Measurements from ENCODE around the gene CARD11.

CARD11 gene

DNA sequence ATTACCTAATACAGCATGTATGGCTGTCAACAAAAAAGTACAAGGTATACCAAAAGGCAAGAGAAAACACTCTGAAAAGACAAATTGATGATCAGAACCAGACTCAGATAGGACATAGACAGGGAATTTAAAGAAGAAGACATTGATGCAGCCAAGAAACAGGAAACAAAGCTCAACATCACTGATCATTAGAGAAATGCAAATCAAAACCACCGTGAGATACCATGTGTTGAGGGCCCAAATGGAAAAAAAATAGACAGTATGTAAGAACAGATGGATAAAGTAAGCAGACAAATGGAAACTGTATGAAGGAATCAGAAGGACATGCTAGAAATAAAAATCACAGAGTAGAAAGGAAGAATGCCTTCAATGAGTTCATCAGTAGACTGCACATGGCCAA, 23.3 kb downstream of the CARD11 start:
- no peak for DNase-seq (ENCODE audit: low read depth)

DNA sequence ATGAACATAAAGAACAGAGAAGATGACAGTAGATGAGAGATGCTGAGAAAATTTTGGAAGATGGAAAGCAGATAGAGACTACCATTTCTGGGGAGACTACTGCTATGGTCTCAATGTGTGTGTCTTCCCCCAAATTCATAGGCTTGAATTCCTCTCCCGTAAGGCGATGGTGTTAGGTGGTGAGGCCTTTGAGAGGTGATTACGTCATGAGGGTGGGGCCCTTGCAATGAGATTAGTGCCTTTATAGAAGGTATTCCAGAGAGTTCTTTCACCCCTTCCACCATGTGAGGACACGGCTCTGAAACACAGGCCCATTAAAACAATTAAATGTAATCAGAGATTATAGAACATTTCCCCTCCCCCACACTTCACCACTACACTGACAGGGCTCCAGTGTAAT, 23.9 kb downstream of the CARD11 start:
- no peak for DNase-seq (ENCODE audit: low read depth)

DNA sequence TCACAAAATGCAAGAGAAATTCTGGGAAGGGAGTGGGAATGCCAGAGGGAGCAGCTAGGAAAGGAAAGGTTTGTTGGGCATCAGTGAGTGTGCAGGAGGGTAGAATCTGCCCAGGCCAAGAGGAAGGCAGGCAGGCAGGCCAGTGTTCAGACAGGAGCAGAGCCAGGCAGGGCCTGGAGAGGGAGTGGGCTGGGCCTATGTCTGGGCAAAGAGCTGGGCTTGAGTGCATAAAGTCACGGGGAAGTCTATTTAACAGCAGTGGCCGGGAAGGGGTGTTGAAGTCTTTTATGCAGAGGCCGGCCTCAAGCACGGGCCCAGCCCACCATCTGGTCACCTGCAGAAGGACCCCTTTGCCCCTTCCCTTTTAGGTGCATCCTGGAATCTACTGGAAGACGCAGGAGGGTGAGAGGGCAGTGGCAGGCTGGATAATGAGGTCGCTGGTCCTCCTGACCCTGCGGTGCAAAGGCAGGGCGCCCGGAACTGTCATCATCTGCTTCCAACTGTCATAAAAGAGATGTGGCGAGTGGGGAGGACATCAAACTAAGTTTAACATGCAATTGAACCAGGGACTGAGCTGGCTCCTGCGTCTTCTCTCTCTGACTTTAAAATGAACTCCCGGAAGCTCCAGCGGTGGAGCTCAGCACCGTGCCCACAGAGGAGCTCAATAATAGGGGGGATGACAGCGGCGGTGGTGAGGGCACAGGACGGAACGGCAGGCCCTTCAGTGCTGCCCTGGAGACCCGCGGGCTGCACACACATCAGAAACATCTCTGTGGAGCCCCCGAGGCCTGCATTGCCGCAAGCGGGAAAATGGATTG, 29.5 kb downstream of the CARD11 start:
- no peak for DNase-seq (ENCODE audit: low read depth)

DNA sequence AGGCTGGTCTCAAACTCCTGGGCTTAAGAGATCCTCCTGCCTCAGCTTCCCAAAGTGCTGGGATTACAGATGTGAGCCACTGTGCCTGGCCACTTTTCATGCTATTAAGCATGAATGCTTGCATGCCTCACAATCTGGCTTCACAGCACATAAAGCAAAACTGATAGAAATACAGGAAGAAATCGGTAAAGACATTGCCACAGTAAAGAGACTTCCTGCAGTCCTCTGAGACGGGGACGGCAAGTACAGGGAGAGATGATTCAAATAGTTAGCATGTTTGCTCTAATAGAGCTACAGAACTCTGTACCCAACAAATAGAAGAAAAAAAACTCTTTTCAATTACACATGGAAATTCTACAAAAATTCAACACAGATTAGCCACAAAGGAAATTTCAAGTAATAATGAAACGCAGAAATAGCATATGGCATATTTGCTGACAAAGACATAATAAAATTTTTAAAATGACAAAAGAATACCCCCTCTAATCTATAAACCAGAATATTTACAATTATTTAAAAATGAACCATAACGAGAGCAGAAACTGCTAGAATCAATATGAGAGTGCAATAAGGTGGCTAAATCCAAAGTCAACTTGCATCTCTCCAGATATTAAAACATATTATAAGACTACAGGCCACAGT, 32.3 kb downstream of the CARD11 start:
- DNase-seq (ENCODE audit: low read depth): no peak

DNA sequence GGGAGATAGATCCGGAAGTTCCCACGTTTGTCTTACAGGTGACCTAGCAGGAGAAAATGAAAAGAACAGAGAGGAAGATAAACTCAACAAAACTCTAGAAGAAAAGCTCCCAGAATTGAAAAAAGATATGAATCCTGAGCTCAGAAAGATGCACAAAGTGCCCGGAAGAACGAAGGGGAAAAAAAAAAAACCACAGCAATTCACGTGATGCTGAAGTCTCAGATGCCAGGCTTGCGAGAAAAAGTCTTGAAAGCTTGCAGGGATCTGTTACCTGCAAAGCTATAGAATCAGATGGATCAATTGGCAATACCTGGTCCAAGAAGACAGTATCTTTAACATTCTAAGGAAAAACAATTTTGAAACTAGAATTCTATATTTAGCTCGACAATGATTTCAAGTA, 33.5 kb downstream of the CARD11 start:
- DNase-seq (ENCODE audit: low read depth): no peak

DNA sequence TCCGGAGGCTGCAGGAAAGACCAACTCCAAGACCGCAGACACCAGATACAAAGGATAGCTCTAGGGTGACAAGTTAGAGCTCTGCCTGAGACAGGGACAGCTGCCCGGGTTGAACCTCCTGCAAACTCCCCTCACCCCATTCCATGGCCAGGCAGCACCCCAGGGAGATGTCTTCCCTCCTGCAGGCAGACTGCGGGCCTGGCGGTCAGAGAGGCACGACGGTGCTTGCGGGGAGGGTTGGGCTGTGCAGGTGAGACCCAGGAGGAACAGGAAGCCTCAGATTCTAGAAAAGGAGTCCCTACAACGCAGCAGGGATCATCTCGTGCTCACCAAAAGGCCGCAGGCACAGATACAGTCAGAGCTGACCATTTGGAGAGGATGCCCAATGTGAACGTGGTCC, 34.6 kb downstream of the CARD11 start:
- no peak for DNase-seq (ENCODE audit: low read depth)

DNA sequence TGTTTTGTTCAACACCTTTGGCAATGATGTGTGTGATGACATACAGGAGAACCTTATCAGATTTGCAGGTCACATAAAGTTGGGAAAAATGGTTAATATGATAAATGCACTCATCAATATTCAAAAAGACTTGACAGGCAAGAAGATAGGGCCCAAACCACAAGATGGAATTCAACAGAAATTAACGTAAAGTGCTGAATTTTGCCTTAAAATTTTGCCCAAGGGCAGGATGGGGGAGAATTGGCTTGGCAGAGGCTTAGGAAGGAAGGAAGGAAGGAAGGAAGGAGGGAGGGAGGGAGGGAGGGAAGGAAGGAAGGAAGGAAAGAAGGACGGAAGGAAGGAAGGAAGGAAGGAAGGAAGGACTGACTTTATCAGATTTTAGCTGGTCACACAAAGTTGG, 35.3 kb downstream of the CARD11 start:
- no peak for DNase-seq (ENCODE audit: low read depth)

DNA sequence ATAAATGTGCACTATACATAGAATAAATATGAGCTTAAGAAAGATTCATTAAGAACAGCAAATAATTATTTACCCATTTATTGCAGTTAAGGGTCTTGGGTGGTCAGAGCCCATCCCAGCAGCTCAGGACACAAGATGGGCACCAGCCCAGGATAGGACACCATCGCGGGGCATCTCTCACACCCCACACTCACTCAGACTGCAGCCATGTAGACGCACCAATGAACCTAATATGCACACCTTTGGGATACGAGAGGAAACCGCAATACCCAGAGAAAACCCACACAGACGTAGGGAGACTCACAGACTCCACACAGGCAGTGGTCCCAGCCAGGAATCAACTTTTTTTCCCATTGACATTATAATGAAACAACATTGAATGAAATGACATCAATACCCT, 36.0 kb downstream of the CARD11 start:
- DNase-seq (ENCODE audit: low read depth): no peak

DNA sequence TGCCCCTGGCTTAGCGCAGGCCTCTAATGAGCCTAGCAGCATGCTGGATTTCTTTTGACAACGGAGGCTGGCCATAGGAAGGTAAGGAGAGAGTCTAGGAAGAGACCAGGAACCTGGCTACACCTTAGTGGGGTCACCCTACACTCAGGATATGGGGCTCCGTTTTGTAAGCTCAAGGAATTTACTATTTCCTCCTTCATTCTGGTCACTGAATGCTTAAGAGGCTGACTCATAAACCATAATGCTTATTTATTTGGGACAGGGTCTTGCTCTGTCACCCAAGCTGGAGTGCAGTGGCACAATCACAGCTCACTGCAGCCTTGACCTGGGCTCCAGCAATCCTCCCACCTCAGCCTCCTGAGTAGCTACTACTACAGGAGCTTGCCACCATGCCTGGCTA, 38.4 kb downstream of the CARD11 start:
- DNase-seq (ENCODE audit: low read depth): peak; percentile 30

DNA sequence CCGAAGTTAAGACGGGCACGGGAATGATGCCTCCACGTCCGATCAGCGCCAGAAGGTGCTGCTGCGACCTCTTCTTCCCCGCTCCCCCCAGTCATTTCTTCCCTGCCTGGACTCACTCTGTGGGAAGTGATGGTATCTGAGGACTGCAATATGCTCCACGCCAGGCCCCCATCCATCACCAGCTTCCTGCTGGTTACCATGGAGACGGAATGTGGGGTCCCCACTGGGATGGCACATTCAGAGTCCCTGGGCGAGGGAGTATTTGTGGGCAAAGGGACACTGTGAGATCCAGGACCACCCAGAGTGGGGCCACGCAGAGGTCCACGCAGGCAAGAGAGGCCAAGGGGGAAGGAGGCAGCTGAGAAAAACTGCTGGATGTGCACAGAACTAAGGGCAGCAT, 39.7 kb downstream of the CARD11 start:
- no peak for DNase-seq (ENCODE audit: low read depth)

DNA sequence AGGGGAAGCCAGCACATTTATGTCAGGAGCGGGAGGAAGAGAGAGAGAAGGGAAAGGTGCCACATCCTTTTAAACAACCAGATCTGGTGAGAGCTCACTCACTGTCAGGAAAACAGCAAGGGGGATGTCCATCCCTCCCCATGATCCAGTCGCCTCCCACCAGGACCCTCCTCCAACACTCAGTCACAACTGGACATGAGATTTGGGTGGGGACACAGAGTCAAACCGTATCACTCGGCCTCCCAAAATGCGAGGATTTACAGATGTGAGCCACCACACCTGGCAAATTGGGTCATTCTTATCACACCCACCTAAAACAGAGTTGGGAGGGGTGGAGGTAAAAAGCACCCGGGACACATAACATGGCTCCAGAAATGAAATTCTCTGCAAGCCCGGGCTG, 41.0 kb downstream of the CARD11 start:
- no peak for DNase-seq (ENCODE audit: low read depth)

DNA sequence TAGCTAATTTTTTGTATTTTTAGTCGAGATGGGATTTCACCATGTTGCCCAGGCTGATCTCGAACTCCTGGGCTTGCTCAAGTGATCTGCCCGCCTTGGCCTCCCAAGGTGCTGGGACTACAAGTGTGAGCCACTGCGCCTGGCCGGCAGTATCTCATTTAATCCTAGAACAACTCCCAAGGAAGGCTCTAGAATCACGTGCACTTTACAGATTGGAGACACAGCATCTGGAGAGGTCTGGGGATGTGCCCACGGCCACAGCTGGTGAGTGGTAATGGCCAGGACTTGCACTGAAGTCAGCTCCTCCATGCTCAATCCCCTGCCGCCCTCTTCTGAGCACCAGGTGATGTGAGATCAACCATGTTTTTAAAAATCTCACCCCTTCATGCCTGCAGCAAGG, 43.1 kb downstream of the CARD11 start:
- no peak for DNase-seq (ENCODE audit: low read depth)

DNA sequence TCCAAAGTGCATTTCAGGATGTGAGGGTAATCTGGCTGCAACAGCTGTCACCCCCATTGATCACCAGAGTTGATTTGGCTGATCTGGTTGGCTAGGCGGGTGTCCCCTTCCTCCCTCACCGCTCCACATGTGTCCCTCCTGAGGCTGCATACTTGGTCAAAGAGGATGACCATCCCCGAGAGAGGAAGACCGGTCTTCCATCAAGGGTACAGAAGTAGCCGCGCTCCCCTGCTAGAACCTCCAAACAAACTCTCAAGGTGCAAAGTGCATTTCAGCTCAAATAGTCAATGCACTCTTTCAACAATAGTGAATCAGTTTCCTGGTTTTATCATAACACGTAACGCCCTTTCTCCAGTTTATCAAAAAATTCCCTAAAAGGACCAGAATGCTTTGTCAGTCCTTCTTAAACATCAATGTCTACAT, 44.6 kb downstream of the CARD11 start:
- DNase-seq (ENCODE audit: low read depth): no peak

DNA sequence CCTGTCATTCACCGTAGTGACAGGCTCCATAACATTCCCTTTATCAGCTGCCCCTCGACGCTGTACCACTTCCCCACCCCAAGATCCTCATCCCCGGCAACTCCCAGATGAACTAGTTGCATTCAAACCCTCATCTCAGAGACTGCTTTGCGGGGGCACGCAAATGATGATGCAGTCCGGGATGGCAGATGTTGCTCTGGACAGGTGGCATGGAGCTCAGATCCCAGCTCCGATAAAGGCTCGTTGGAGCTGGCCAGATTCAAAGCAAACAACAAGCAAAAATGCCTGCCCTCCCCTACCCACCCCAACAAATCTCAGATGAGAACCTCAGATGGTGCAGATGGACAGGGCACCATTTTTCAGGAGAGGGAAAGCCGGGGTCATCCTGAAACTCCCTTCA, 46.7 kb downstream of the CARD11 start:
- DNase-seq (ENCODE audit: low read depth): no peak

DNA sequence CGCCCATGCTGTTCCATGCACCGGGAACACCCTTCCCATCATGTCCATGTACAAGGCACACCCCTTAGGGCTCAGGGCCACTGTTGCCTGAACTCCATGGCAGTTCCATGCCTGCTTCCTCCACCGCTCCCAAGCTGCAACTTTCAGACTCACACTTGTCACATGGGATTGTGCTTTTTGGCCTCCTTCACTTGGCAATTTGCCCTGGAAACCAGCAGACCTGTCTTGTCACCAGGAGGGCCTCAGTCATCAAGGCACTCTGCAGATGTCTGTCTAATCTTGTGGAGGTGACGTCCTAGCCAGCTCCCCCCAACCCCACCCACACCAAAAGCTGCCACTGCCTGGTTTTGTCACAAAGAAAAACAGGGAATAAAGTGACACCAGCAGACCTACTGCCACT, 47.5 kb downstream of the CARD11 start:
- DNase-seq (ENCODE audit: low read depth): no peak

DNA sequence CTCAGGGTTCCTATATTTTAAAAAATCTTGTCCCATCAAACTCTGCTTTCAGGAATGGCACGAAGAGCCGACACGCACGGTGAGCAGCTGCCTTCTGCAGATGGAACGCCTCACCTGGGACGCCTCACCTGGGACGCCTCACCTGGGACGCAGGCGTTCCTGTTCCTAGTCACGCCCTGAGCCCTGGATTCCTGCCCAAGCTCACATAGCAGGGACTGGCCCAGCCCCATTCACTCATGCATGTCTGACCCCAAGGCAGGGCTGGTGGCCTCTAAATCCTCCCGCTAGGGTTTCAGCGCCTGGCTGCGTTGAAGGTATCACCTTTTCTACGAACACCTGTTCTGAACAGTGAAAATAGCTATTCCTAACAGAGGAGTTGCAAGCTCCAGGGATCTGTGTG, 49.8 kb downstream of the CARD11 start:
- no peak for DNase-seq (ENCODE audit: low read depth)

DNA sequence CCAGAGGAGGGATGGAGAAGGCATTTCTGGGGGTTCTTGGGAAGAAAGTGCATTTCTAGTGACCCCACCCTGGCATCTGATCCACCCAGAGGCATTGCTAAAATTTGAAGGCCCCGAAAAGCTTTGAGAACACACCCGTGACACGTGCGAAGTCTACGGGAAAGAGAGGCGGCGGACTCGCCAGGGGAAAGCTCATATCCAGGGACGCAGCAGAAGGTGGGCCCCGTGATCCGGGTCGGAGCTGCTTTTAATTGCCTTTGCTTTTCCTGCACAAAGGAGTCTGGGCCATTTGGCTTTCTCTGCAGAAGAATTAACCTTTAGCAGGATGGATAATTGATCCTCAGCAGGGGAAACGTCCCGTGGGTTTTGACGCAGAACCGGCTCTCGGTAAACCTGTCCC, 50.3 kb downstream of the CARD11 start:
- no peak for DNase-seq (ENCODE audit: low read depth)

DNA sequence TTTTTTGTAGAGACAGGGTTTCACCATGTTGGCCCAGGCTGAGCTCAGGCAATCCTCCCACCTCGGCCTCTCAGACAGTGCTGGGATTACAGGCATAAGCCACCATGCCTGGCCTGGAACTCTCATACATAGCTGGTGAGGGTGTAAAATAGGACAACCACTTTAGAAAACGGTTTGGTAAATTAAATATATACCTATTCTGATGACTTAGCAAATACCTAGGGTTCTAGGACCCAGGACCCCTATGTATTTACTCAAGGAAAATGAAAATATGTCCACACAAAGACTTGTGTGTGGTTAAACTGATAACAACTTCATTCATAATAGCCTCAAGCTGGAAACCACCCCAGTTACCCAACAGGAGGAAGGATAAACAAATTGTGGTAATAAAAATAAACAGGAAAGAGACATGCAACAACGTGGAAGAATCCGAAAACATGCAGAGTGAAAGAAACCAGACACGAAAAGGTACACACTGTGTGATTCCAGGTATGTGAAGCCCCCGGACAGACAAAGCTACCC, 52.7 kb downstream of the CARD11 start:
- DNase-seq (ENCODE audit: low read depth): no peak

DNA sequence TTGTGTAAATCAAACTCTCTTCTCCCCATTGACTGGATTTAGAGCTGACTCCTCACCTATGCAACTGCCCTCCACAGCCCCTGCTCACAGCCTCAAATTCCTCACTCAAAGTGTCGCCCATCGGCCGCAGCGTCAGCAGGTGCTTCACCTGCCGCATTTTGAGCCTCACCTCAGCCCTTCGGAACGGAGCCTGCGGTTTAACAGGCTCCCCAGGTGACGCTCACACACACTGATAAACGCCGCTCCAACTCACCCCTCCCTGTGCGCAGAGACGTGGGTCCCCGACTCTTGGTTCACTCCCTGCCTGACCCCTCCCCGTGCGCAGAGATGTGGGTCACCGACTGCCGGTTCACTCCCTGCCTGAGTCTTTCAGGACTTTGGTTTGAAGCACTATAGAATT, 57.1 kb downstream of the CARD11 start:
- no peak for DNase-seq (ENCODE audit: low read depth)

DNA sequence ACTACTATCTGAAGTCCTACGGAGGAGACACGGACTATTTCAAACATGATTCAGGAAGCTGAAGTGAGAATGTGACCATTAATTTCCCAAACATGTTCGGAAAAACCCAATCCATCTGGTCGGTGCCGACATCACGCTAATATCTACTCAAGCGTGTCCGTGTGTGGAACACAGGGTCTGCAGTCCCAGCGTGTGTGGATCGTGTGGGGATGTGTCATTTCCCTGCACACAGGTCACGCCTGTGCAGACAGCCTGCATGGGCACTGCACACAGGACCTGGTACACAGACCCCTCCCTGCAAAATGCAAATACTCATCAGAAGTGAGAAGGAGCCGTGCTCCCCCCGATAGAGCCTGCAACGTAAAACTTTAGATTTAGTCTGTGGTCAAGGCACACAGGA, 57.8 kb downstream of the CARD11 start:
- no peak for DNase-seq (ENCODE audit: low read depth)

DNA sequence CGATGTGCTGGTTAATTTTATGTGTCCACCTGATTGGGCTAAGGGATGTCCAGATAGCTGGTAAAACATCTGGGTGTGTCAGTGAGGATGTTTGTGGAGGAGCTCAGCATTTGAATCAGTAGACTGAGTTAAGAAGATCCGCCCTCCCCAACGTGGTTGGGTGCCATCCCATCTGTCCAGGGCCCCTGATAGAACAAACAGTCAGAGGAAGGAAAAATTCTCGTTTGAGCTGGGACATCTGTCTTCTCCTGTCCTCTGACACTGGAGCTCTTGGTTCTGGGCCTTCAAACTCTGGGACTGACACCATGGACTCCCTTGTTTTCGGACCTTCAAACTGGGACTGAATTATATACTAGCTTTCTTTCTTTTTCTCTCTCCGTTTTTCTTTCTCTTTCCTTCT, 59.6 kb downstream of the CARD11 start:
- DNase-seq (ENCODE audit: low read depth): no peak

DNA sequence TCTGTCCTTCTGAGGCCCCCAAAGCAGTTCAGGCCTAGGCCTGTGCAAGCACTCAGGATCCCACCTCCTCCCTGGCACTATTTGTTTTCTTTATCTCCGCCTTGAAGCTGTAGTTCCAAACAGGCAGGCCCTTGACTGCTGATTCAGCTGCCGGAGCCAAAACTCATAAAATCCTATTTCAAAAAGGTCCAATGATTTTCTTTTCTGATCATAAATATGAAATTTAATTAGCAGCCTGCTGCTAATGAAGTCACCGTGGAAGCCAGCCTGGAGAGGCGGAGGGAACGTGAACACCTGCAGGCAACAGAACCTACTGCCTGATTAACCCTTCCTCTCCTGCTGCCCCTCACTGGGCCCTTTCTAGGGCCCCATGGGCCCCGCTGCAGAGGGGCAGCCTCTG, 60.1 kb downstream of the CARD11 start:
- no peak for DNase-seq (ENCODE audit: low read depth)

DNA sequence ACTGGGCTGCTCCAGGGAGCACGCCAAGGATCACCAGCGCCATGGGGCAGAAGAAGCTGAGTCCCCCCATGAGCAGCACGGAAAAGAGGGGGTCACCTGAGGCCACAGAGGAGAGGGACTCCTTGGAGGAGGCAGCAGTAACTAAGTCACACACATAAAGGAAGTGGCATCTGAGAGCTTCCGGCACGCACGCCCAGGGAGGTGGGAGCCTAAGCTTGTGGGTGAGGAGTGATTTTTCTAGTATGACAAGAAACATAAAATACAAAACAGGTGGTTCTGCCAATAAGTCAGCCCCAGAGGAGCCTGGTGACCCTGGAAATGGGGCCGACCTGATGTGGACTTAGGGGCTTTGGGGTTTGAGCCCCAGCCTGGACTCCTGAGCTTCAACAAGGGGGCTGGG, 60.8 kb downstream of the CARD11 start:
- no peak for DNase-seq (ENCODE audit: low read depth)

DNA sequence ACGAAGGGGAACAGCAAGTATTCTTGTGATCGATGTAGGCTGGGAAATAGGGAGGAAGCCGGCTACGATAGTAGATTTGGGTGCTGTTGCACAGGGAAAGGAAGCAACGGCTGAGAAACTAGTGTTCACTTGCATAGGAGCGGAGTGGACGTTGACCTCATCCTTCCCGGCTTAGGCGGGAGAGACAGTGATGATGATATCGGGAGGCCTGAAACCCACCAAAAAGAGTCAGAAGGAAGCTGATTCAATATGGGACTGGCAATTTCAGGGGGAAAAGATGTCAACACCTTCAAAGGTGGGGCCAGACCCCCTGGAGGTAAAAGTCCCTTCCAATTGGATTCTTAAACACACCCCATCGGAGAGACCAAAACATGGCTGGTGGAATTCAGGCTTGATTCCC, 61.3 kb downstream of the CARD11 start:
- no peak for DNase-seq (ENCODE audit: low read depth)
